Activated T-helper 1 cell treated with anti-CD3 and anti-CD28 coated beads, Interleukin-12 subunit alpha, Interleukin-12 subunit beta, Interleukin-2, Interleukin-4 antibody, amounts not matched to agents 30 ng/mL and 10 ng/mL and 1 ng/mL, durations not matched to agents 14 hours and 24 hours and 36 hours (primary cell): Measurements from ENCODE around the gene ZNF691. TPM values are rescaled to one million over a fixed set of nuclear protein-coding genes. Genes with fewer than 3 reads are reported as not detected.

Source experiments
- DNase-seq: peaks from one replicate; pipeline ENCODE4 v3.0.0; 2021; ENCODE audit warnings: low spot score
- H3K27ac Mint-ChIP-seq: one replicate; pipeline ENCODE4 v1.8.0; 2021; ENCODE audit warnings: mild to moderate bottlenecking, mixed read lengths
- H3K27me3 Mint-ChIP-seq: one replicate; pipeline ENCODE4 v1.8.0; 2022; ENCODE audit warnings: mild to moderate bottlenecking, moderate library complexity, mixed read lengths; ENCODE audit not compliant: insufficient read depth
- H3K36me3 Mint-ChIP-seq: one replicate; pipeline ENCODE4 v1.8.0; 2021; ENCODE audit warnings: low read depth, mixed read lengths
- H3K4me1 Mint-ChIP-seq: one replicate; pipeline ENCODE4 v1.8.0; 2021; ENCODE audit warnings: low read depth, mixed read lengths
- H3K4me3 Mint-ChIP-seq: one replicate; pipeline ENCODE4 v1.8.0; 2021; ENCODE audit warnings: mild to moderate bottlenecking, moderate library complexity, mixed read lengths
- H3K9me3 Mint-ChIP-seq: one replicate; pipeline ENCODE4 v1.8.0; 2021; ENCODE audit warnings: mixed read lengths
- intact Hi-C: fragments of 100-400 bp; cut with micrococcal nuclease; formaldehyde crosslinking; loops from one replicate; pipeline ENCODE4 v1.15.1; 2024
- total RNA-seq: library from RNA; stranded (reverse); gene quantifications from 2 replicates; pipeline ENCODE4 v1.2.3, GENCODE V29; 2022

The ZNF691 gene
- total RNA-seq, 1 donor from 2014 or later: 10.0 TPM

DNA sequence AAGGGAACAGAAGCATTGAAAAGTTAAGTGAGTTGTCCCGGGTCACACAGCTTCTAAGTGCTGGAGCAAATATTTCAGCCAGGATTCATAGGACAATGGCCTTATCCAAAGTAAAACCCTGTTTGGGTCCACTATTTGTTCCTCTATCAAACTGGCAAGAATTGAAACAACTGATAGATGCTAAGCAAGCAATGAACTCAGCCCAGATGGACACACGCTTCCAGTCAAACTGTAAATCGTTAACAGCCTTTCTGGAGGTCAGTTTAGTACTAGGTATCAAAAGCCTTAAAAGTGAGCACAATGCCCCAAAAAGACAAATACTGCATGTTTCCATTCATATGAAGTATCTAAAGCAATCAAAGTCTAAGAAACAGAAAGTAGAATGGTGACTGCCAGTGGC lies 28.4 kb upstream of the ZNF691 start:
- Mint-ChIP-seq H3K9me3 (no peaks in the 10 kb centered on the region), H3K4me3 (peak overlapping the region; percentile 59), H3K36me3 (peaks cover 1% of the 10 kb centered on the region), H3K27me3 (no peaks in the 10 kb centered on the region), H3K27ac (no peak overlapping the region), H3K4me1 (peaks cover 19% of the 10 kb centered on the region)
- no peak for DNase-seq
- intact Hi-C loops: loop anchor here (1.0 to 2.0 kb wide), 6 partner anchors 51 to 889 kb away; partner anchors contain the start of genes C1orf50, CCDC30, P3H1 and PPIH

DNA sequence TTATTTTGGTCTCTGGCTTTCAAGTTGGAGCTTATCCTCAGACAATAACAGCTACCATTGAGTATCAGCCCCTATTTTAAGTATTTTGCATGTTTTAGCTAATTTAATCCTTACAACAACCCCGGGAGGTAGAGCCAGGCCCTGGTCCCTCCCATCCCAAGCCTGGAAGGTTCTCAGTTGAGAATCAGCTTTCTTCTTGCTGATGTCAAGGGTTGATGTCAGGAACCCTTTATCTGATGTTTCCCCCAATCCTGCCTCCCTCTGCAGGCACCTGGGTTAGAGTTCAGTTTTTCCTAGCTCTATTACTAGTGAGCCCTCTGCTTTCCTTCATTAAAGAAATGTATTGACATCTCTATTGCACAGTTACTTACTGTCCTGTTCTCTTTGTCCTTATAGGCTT lies 25.6 kb upstream of the ZNF691 start:
- DNase-seq: no peak
- Mint-ChIP-seq H3K27me3 (no peaks in the 10 kb centered on the region), H3K36me3 (peaks cover 1% of the 10 kb centered on the region), H3K4me3 (no peak overlapping the region), H3K27ac (no peak overlapping the region), H3K9me3 (no peaks in the 10 kb centered on the region), H3K4me1 (peaks cover 18% of the 10 kb centered on the region)
- intact Hi-C loops: no loop called here

DNA sequence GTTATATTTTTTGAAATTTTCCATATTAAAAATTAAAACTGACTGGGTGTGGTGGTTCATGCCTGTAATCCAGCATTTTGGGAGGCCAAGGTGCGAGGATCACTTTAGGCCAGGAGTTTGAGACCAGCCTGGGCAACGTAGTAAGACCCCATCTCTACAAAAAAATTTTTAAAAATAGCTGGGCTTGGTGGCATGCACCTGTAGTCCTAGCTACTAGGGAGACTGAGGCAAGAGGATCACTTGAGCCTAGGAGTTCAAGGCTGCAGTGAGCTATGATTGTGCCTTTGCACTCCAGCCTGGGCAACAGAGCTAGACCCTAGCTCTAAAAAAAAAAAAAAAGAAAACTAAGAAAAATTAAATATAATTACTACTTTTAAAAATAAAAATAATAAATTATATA lies 24.7 kb upstream of the ZNF691 start:
- Mint-ChIP-seq H3K36me3 (peaks cover 1% of the 10 kb centered on the region), H3K27me3 (no peaks in the 10 kb centered on the region), H3K9me3 (no peaks in the 10 kb centered on the region), H3K27ac (no peak overlapping the region), H3K4me1 (peaks cover 10% of the 10 kb centered on the region), H3K4me3 (no peak overlapping the region)
- no peak for DNase-seq
- intact Hi-C loops: no loop called here

DNA sequence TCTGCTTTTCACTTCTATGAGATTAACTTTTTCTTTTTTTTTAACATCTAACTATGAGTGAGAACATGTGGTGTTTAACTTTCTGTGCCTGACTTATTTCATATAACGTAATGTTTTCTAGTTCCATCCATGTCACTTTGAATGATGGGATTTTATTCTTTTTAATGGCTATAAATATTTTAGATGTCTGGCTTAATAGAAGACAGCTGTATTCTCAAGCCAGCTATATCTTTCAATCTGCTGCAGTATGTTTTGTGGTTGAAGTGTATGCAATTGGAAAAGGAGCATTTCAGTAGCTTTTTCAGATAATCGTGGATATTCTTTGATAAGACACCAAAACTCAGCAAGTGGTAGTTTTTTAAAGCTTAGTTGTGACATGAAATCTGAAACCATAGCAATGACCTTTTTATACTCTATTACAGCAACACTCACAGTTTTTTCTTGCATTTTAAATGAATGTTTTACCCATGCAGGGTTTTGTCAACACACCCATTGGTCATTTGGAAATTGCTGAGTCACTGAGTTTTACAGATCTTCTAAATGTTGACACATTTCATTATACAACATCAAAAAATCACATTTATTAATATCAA lies 23.5 kb upstream of the ZNF691 start:
- no peaks in the 10 kb centered on the region for H3K9me3 Mint-ChIP-seq
- no peaks in the 10 kb centered on the region for H3K27me3 Mint-ChIP-seq
- DNase-seq: no peak
- peaks cover 1% of the 10 kb centered on the region for H3K36me3 Mint-ChIP-seq
- intact Hi-C loops: no loop called here
- H3K4me3 Mint-ChIP-seq: no peak overlapping the region
- H3K4me1 Mint-ChIP-seq: peaks cover 3% of the 10 kb centered on the region
- no peak overlapping the region for H3K27ac Mint-ChIP-seq

DNA sequence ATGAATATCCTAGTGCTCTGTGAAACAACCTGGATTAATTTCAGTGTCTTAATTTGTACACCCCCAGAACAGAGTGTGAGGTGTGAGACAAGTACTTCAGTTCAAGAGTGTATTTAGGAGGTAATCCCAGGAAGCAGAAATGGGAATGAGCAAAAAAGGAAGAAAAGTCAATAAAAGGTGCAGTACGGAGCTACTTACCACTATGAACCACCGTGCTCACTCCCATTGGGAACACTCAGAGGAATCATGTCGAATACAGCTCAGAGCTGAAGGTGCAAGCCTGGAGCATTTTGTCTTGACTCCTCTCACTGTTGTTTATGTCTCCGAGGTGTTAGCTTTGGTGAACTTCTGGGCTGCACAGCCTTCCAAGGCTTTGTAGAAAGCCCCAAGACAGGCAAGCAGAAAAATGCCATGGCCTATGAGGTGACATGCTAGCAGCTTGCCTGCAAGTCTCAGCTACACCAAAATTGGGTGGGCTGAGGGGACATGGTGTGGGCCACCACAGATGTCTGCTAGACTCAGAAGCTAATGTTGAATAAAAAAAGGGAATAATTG lies 21.9 kb upstream of the ZNF691 start:
- Mint-ChIP-seq H3K36me3 (no peaks in the 10 kb centered on the region), H3K4me3 (no peak overlapping the region), H3K27ac (no peak overlapping the region), H3K4me1 (no peaks in the 10 kb centered on the region), H3K9me3 (no peaks in the 10 kb centered on the region), H3K27me3 (no peaks in the 10 kb centered on the region)
- intact Hi-C loops: no loop called here
- DNase-seq: no peak

DNA sequence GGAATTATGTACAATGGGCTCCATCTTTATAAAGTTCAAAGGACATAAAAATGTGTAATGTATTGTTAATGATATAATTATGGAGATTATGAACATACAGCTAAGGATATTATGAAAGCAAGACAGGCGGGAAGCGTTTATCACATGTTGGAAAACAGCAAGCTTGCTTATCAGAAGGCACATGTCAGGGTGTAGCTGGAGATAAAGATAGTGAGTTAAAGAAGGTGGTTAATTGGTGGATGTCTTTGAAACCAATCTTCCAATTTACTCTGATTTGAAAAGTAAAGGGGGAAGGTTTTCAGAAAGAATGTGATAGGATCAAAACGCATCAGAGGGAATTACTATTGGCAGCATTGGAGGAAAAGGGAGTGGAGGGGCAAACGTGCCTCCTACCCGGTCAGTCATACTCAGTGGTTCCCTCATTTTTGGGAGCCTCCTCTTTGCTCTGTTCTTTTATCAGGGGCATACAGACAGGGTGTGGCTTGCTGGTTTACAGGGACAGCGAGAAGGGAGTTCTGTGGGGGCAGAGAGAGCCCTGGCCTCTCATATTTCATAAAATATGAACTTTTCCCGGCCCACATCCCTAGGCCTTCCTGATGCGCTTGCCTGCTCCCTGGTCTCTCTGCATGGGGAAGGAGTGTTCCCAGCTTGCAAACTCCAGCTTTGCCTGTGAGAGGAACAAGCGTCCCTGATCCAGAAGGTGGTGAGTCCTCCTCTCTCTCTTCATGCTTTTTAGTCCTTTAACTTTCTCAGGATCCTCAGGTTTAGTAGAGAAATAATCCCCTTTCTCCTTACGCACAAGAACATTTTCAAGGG lies 21.2 kb upstream of the ZNF691 start:
- intact Hi-C loops: no loop called here
- no peak for DNase-seq
- Mint-ChIP-seq H3K27ac (no peak overlapping the region), H3K4me3 (no peak overlapping the region), H3K4me1 (no peaks in the 10 kb centered on the region), H3K36me3 (no peaks in the 10 kb centered on the region), H3K27me3 (no peaks in the 10 kb centered on the region), H3K9me3 (no peaks in the 10 kb centered on the region)

DNA sequence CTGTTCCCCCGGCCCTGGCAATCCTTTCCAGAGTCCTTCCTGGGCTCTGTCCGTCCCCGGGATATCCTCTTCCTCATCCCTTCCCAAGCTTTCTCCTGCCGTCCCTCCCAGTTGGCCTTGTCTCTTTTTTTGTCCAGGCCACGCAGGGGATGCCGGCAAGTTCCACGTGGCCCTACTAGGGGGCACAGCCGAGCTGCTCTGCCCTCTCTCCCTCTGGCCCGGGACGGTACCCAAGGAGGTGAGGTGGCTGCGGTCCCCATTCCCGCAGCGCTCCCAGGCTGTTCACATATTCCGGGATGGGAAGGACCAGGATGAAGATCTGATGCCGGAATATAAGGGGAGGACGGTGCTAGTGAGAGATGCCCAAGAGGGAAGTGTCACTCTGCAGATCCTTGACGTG lies 15.8 kb upstream of the ZNF691 start:
- Mint-ChIP-seq H3K36me3 (peaks cover 2% of the 10 kb centered on the region), H3K4me3 (no peak overlapping the region), H3K27ac (no peak overlapping the region), H3K4me1 (no peaks in the 10 kb centered on the region), H3K9me3 (no peaks in the 10 kb centered on the region), H3K27me3 (no peaks in the 10 kb centered on the region)
- intact Hi-C loops: no loop called here
- no peak for DNase-seq

DNA sequence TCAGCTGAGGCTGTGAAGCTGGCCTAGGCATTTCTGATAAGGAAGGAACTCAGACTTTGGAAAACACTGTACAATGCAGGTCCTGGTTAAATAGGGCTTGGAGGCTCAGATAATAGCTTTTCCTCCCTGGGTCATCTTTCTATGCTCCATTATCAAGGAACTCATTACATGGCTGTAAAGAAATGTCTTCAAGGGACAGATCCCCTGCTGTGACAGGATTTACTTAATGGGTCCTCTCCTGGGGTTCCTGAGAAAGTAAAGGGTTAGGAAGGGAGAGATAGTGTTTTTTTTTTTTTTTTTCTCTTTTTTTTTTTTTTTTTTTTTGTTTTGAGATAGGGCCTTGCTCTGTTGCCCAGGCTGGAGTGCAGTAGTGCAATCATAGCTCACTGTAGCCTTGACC lies 15.1 kb upstream of the ZNF691 start:
- no peaks in the 10 kb centered on the region for H3K9me3 Mint-ChIP-seq
- no peak overlapping the region for H3K4me3 Mint-ChIP-seq
- H3K27me3 Mint-ChIP-seq: no peaks in the 10 kb centered on the region
- H3K27ac Mint-ChIP-seq: no peak overlapping the region
- H3K4me1 Mint-ChIP-seq: no peaks in the 10 kb centered on the region
- no peak for DNase-seq
- intact Hi-C loops: no loop called here
- peaks cover 2% of the 10 kb centered on the region for H3K36me3 Mint-ChIP-seq

DNA sequence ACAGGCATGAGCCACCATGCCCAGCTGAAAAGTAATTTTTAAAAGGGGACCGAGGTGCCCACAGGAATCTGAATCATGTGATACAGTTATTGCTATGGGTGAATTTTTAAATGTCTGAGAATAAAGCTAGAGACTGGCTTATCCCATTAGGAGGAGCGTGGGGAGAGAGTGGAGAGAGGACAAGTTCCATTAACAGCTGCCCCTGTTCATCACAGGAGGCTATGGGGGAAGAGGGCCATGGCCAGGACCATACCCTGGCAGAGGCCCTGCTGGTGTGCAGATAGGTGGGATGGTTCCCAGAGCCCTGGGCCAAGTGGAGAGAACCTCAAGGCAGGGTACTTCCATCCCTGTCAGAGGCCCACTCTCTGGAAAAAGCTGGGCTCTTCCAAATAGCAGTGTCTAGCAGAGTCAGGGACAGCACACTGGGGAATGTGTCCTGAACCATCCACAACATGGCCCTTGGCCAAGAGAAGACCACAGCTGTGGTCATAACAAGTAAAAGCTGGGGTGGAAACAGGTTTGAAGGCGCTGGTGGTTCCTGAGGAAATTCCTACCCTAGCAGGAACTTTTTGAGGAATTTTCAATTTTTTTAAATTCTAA lies 13.7 kb upstream of the ZNF691 start:
- Mint-ChIP-seq H3K4me1 (no peaks in the 10 kb centered on the region), H3K27ac (no peak overlapping the region), H3K36me3 (peaks cover 2% of the 10 kb centered on the region), H3K9me3 (no peaks in the 10 kb centered on the region), H3K27me3 (no peaks in the 10 kb centered on the region), H3K4me3 (no peak overlapping the region)
- DNase-seq: no peak
- intact Hi-C loops: no loop called here

DNA sequence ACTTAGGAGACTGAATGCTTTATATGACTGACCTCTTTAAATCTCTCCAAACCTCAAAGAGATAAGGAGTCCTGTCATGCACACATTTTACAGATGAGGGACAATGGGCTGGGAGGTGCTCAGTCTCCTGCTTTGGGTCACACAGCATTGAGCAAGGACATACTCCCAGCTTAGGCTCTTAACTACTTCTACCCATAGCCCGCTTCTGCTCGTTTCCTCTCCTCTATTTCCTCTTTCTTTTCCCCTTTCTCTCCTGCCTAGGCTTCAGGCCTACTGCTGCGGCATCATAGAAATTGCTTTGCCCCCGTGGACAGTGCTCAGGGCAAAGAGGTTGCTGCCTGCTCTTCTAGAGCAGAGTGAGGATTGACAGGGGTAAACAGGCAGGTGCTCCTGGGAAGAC lies 12.4 kb upstream of the ZNF691 start:
- Mint-ChIP-seq H3K4me3 (no peak overlapping the region), H3K9me3 (no peaks in the 10 kb centered on the region), H3K27me3 (no peaks in the 10 kb centered on the region), H3K36me3 (peaks cover 2% of the 10 kb centered on the region), H3K27ac (no peak overlapping the region), H3K4me1 (no peaks in the 10 kb centered on the region)
- DNase-seq: no peak
- intact Hi-C loops: no loop called here

DNA sequence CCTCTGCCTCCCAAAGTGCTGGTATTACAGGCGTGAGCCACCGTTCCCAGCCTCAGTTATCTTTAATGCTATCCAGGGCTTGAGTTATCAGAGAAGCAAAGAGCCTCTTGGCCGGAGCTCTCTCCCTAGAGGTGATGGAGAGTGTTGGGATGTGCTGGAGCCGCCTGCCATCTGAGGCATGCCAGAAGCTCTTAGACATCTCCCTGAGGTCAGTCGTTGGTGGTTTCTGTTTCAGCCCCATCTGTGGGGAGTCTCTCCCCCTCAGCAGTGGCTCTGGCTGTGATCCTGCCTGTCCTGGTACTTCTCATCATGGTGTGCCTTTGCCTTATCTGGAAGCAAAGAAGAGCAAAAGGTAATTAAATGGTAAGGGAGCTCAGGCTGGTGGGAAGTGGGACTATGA lies 11.6 kb upstream of the ZNF691 start:
- no peaks in the 10 kb centered on the region for H3K9me3 Mint-ChIP-seq
- no peak for DNase-seq

DNA sequence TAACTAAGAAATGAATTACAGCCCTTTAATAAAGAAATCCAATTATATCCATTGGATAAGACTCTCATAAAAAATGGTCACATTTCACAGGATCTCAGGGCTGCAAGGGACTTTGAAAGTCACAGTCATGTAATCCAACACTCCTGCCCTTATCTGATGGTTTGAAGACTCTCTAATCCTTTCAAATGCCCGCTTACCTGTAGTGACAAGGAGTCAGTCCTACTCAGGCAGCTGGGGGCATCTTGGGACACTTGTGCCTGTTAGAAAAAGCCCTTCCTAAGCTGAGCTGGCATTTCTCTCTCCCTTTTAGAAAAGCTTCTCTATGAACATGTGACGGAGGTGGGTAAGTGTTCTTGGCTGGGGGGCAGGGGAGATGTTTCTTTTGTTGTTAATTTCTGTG lies 11.0 kb upstream of the ZNF691 start:
- H3K4me1 Mint-ChIP-seq: no peaks in the 10 kb centered on the region
- no peak overlapping the region for H3K27ac Mint-ChIP-seq
- H3K9me3 Mint-ChIP-seq: no peaks in the 10 kb centered on the region
- H3K27me3 Mint-ChIP-seq: no peaks in the 10 kb centered on the region
- intact Hi-C loops: no loop called here
- H3K4me3 Mint-ChIP-seq: no peak overlapping the region
- peaks cover 2% of the 10 kb centered on the region for H3K36me3 Mint-ChIP-seq
- DNase-seq: no peak

More for the DNA sequence above, 11.6 kb upstream of the ZNF691 start:
- Mint-ChIP-seq H3K4me1 (no peaks in the 10 kb centered on the region), H3K27ac (no peak overlapping the region), H3K27me3 (no peaks in the 10 kb centered on the region), H3K4me3 (no peak overlapping the region), H3K36me3 (peaks cover 2% of the 10 kb centered on the region)
- intact Hi-C loops: no loop called here

DNA sequence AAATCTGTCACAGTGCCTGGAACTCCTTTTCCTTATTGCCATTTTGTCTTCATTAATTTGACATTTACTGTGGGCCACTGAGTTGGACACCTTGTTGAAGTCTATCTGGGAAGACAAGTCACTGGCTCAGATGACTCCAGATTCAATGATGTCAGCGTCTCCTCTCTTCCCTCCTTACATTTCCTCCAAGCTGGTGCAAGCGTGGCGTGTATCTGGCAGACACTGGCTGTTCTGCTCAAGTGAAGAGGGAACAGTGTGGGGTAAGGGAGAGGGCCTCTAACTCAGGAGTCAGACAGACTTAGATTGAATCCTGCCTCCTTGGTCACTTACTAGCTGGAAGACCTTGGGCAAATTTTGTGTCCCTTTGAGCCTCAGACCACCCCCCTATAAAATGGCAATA lies 8.7 kb upstream of the ZNF691 start:
- Mint-ChIP-seq H3K27me3 (no peaks in the 10 kb centered on the region), H3K4me3 (no peak overlapping the region), H3K27ac (no peak overlapping the region), H3K4me1 (no peaks in the 10 kb centered on the region), H3K9me3 (no peaks in the 10 kb centered on the region), H3K36me3 (no peaks in the 10 kb centered on the region)
- DNase-seq: no peak
- intact Hi-C loops: no loop called here
